Natural killer cell treated with Interleukin-12 subunit alpha and Interleukin-12 subunit beta and Interleukin-15 and Interleukin-18, amount 100 ng/mL, for 72 hours (primary cell): ENCODE measurements around the gene PRMT3. TPM values are rescaled to one million over a fixed set of nuclear protein-coding genes. Genes with fewer than 3 reads are reported as not detected.
"Not testable (repeated sequence)": the region's sequence is repeated elsewhere in the genome, so short reads cannot be mapped to it uniquely, and the experiment has no call there.

ENCODE experiments used
- ATAC-seq, 2 donors: fragments of 150-1000 bp; cut with Tn5 transposase in 1 of 2; sonication (Bioruptor Pico), chemical (Tn5 transposase) in 1 of 2; 2 replicates each; pipeline ENCODE4 v1.10.0; 2021
- DNase-seq: peaks from one replicate; pipeline ENCODE4 v3.0.0; 2022; ENCODE audit warnings: low spot score
- H3K27ac Mint-ChIP-seq, 2 donors: 1 replicate in 1 of 2; 2 replicates in 1 of 2; pipeline ENCODE4 v1.8.0; 2022; ENCODE audit warnings: mixed read lengths in 2 of 2, mild to moderate bottlenecking in 1 of 2, moderate library complexity in 1 of 2
- H3K27me3 Mint-ChIP-seq, 2 donors: 1 replicate in 1 of 2; 2 replicates in 1 of 2; pipeline ENCODE4 v1.8.0; 2022; ENCODE audit warnings: mixed read lengths in 2 of 2
- H3K36me3 Mint-ChIP-seq: one replicate; pipeline ENCODE4 v1.8.0; 2022; ENCODE audit warnings: mixed read lengths
- H3K4me1 Mint-ChIP-seq, 2 donors: 1 replicate in 1 of 2; 2 replicates in 1 of 2; pipeline ENCODE4 v1.8.0; 2022; ENCODE audit warnings: low read depth in 2 of 2, mixed read lengths in 2 of 2, mild to moderate bottlenecking in 1 of 2
- H3K4me3 Mint-ChIP-seq: one replicate; pipeline ENCODE4 v1.8.0; 2022; ENCODE audit warnings: mixed read lengths
- H3K9me3 Mint-ChIP-seq: 2 replicates; pipeline ENCODE4 v1.8.0; 2022; ENCODE audit warnings: mixed read lengths
- total RNA-seq, 2 donors: library from RNA; stranded (reverse); gene quantifications; one replicate each; pipeline ENCODE4 v1.2.3, GENCODE V29; 2022

Gene PRMT3
- total RNA-seq, 2 donors from 2014 or later, result 19.3 to 42.8 TPM

DNA sequence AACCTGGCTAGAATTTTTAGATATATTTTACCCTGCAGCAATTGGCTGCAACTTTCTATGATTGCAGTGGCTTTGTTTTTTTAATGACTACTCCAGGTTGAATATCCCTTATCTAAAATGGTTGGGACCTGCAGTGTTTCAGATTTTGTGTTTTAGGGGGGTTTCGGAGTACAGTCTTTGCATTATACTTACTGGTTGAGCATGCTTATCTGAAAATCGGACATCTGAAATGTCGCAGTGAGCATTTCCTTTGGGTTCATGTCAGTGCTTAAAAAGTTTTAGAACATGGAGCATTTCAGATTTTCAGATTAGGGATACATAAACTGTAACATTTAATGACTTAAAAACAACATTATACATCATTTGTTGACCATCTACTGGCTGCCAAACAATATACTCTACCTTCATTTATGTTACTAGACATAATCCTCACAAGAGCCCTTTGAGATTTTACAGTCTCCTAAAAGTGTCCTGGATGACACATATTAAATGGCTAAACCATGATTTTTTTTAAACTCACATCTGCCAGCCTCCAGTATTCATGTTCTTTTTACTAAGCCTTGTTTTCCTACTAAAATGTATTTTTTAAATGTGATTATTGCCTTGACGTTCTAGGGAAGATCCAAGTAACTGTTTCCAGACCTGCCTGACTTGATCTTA is 66.3 kb downstream of the PRMT3 start:
- DNase-seq, result no peak
- peaks cover 6% of the 10 kb centered on the region for H3K36me3 Mint-ChIP-seq
- no peaks in the 10 kb centered on the region for H3K9me3 Mint-ChIP-seq
- ATAC-seq, result no peak
- no peak overlapping the region for H3K27ac Mint-ChIP-seq
- no peak overlapping the region for H3K4me3 Mint-ChIP-seq
- peaks cover 7 to 11% of the 10 kb centered on the region in 2 donors for H3K4me1 Mint-ChIP-seq
- H3K27me3 Mint-ChIP-seq, result no peaks in the 10 kb centered on the region

DNA sequence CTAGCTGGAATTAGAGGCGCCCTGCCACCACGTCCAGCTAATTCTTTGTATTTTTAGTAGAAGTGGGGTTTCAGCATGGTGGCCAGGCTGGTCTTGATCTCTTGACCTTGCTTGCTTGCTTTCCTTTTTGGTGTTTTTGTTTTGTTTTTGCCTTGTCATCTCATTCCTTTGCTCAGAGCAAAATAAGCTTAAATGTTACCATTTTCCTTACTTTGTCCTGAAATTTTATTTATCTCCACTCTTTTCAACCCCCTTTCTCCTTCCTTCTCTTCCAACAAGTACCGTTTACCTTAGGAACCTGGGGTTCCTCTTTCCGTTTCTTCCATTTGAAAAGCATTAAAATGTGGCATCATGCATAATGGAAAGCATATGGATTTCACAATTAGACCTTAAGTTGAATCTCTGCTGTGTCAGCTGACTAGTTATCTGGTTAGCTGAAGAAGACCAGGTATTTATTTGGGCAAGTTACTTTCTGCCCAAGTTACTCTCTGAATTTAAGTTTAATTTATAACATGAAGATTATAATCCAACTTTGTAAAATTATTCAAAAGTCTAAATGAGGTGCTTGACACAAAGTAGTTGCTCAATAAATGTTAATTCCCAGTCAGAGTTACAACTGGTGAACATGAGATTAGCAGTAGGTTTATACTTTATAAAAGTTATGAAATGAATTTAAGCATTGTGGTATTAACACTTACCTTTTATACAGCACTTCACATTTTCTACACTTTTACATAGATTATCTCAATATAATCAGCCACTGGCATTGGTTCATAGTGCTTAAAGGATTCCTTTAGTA is 69.7 kb downstream of the PRMT3 start:
- peaks cover 6% of the 10 kb centered on the region for H3K36me3 Mint-ChIP-seq
- H3K9me3 Mint-ChIP-seq, result no peaks in the 10 kb centered on the region
- H3K4me3 Mint-ChIP-seq, result no peak overlapping the region
- no peak for ATAC-seq
- no peaks in the 10 kb centered on the region for H3K27me3 Mint-ChIP-seq
- no peak overlapping the region for H3K27ac Mint-ChIP-seq
- H3K4me1 Mint-ChIP-seq, result no peaks in the 10 kb centered on the region
- DNase-seq, result no peak

GRCh38 chr11:20457934-20458680 is 70.6 kb downstream of the PRMT3 start:
- no peak overlapping the region for H3K4me3 Mint-ChIP-seq

GRCh38 chr11:20458905-20459632 is 71.6 kb downstream of the PRMT3 start:
- Mint-ChIP-seq H3K9me3 (no peaks in the 10 kb centered on the region), H3K36me3 (peaks cover 6% of the 10 kb centered on the region), H3K27me3 (no peaks in the 10 kb centered on the region), H3K4me3 (no peak overlapping the region), H3K27ac (no peak overlapping the region), H3K4me1 (no peaks in the 10 kb centered on the region)
- DNase-seq, result no peak
- ATAC-seq, result no peak

More at GRCh38 chr11:20457934-20458680, 70.6 kb downstream of the PRMT3 start:
- DNase-seq (no peak), ATAC-seq (no peak)
- H3K27me3 Mint-ChIP-seq, result no peaks in the 10 kb centered on the region
- no peaks in the 10 kb centered on the region for H3K4me1 Mint-ChIP-seq
- no peak overlapping the region for H3K27ac Mint-ChIP-seq
- no peaks in the 10 kb centered on the region for H3K9me3 Mint-ChIP-seq
- peaks cover 6% of the 10 kb centered on the region for H3K36me3 Mint-ChIP-seq

- H3K4me3 Mint-ChIP-seq, result no peak overlapping the region
- H3K36me3 Mint-ChIP-seq, result peaks cover 10% of the 10 kb centered on the region
- no peak for ATAC-seq
- DNase-seq, result no peak
- H3K4me1 Mint-ChIP-seq, result no peaks in the 10 kb centered on the region
- H3K27me3 Mint-ChIP-seq, result no peaks in the 10 kb centered on the region
- H3K9me3 Mint-ChIP-seq, result no peaks in the 10 kb centered on the region
- H3K27ac Mint-ChIP-seq, result no peak overlapping the region
Observed at GRCh38 chr11:20459865-20460264, 72.3 kb downstream of the PRMT3 start.

DNA sequence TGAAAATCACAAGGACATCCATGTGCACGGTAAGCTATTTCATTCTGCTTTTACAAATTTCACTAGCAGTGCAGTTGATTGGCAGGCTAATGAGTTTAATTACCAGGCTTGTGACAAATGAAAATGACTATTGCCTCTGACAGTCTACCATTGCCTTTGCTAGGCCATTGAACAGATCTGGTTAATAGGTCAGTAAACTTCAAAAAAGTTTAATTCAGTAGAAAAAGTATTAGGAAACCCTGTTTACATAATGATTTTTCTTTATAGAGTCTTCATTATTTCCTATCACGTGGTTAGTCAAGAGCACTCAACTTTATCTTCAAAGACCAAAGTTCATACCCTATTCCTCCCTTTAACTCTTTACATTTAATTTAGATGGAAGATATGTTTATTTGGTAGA is 77.0 kb downstream of the PRMT3 start:
- Mint-ChIP-seq H3K27me3 (no peaks in the 10 kb centered on the region), H3K27ac (no peak overlapping the region), H3K4me1 (no peaks in the 10 kb centered on the region), H3K4me3 (no peak overlapping the region), H3K36me3 (peaks cover 9% of the 10 kb centered on the region), H3K9me3 (no peaks in the 10 kb centered on the region)
- DNase-seq, result no peak
- ATAC-seq, result no peak

DNA sequence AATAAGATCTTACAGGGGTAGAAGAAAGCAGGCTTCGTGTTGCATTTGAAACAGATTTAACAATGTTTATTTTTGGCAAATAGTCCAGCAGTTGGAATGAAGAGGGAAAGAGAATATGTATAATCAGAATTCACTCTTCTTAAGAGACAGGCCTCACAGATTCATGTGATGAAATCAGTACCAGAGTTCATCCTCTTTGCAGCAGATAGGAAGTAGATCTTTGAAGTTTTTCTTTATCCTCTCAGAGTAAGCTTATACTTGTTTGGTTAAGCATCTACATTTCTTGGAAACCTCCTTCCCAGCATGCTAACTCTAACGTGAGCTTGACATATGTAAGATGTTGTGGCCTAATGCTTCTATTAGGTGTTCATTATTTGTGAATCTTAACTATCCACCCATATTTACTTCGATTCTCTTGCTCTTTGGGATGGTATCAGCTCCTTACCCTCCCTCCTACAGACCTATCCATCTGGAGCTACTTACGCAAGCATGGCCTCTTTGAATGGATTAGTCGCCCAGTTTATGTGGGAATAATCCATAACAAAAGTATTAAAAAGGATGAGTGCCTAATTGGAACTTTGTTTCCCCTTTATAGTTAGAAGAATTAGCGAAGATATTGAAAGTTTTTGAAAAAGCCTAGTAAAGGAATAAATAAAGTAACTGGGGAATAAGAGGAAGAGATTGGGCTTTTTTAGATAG is 80.1 kb downstream of the PRMT3 start:
- DNase-seq (no peak), ATAC-seq (no peak)
- Mint-ChIP-seq H3K9me3 (no peaks in the 10 kb centered on the region), H3K4me3 (no peak overlapping the region), H3K4me1 (peaks cover 0 to 3% of the 10 kb centered on the region in 2 donors), H3K36me3 (peaks cover 15% of the 10 kb centered on the region), H3K27ac (no peak overlapping the region), H3K27me3 (no peaks in the 10 kb centered on the region)

DNA sequence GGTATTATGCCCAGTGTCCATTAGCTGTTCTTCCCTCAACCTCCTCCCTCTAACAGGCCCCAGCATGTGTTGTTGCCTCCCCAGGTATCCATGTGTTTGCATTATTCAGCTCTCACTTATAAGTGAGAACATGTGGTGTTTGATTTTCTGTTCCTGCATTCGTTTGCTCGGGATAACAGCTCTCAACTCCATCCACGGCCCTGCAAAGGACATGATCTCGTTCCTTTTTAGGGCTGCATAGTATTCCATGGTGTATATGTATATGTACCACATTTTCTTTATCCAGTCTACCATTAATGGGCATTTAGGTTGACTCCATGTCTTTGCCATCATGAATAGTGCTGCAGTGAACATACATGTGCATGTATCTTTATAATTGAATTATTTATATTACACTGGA is 82.8 kb downstream of the PRMT3 start:
- Mint-ChIP-seq H3K27ac (no peak overlapping the region), H3K9me3 (no peaks in the 10 kb centered on the region), H3K4me3 (no peak overlapping the region), H3K36me3 (peaks cover 15% of the 10 kb centered on the region), H3K4me1 (peaks cover 0 to 7% of the 10 kb centered on the region in 2 donors), H3K27me3 (no peaks in the 10 kb centered on the region)
- ATAC-seq (no peak), DNase-seq (no peak)

- not testable (repeated sequence) for H3K27me3 Mint-ChIP-seq, H3K4me3 Mint-ChIP-seq, DNase-seq, H3K9me3 Mint-ChIP-seq, H3K27ac Mint-ChIP-seq, H3K4me1 Mint-ChIP-seq, ATAC-seq
- peaks cover 15% of the 10 kb centered on the region for H3K36me3 Mint-ChIP-seq
Observed at GRCh38 chr11:20471929-20472328, 84.4 kb downstream of the PRMT3 start.

DNA sequence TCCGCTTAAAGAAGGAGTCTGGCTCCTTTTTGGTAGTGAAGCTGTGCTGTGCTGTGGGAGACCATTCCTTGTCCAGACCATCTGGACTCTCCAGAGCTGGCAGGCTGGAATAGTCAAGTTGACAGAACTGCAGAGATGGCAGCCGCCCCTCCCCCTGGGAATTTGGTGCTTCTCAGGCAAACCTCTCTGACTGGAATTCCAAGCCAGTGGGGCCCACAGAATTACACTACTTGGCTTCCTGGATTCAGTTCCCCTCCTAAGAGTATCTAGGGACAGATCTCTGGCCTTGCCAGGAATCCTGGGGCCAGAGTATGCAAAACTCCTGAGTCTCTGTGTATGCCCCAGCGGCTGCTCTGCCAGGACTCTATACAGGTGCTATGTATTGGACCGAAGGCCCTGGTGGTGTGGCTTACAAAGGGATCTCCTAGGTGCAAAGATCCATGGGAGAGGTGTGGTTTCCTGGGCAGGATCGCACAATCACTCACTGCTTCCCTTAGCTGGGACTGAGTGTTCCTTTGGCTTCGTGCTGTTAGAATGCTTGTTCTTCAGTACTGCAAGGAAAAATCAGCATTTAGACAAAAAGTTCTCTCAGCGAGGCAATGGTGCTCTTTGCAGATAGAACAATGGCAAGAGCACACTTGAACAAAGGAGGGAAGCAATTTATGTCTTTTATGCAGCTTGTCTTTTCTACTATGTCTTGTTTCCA is 86.8 kb downstream of the PRMT3 start:
- ATAC-seq, result no peak
- no peak overlapping the region for H3K27ac Mint-ChIP-seq
- H3K4me1 Mint-ChIP-seq, result peaks cover 0 to 13% of the 10 kb centered on the region in 2 donors
- H3K9me3 Mint-ChIP-seq, result no peaks in the 10 kb centered on the region
- H3K36me3 Mint-ChIP-seq, result peaks cover 10% of the 10 kb centered on the region
- DNase-seq, result no peak
- H3K27me3 Mint-ChIP-seq, result no peaks in the 10 kb centered on the region
- no peak overlapping the region for H3K4me3 Mint-ChIP-seq

- Mint-ChIP-seq H3K27me3 (no peaks in the 10 kb centered on the region), H3K9me3 (no peaks in the 10 kb centered on the region), H3K36me3 (peaks cover 10% of the 10 kb centered on the region), H3K4me1 (peaks cover 0 to 13% of the 10 kb centered on the region in 2 donors), H3K27ac (no peak overlapping the region), H3K4me3 (no peak overlapping the region)
- DNase-seq (no peak), ATAC-seq (no peak)
Observed at GRCh38 chr11:20474882-20475517, 87.5 kb downstream of the PRMT3 start.

DNA sequence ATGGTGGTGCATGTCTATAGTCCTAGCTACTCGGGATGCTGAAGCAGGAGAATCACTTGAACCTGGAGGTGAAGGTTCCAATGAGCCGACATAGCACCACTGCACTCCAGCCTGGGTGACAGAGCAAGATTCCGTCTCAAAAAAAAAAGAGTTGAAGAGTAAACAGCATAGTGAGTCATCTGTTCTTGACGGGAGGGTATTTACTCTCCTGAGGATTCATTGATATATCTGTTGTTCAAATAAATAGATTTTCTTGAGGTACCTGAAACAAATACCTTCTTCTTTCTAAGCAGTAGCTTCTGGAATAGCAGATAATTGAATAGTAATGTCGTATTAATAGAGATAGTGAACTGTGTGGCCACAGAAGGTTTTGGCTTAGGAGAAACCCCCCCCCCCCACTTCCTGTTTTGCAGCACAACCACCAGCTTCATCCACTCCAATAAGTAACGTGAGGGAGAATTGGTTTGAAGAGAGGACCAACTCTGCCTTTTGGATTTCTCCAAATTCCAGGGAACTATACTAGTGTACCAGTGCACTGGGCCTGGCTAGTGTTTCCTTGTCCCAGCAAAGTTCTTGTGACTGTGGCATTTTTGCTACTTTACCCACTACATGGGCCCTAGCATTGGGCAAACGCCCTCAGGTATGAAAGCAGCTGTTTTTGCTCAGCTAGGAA is 90.0 kb downstream of the PRMT3 start:
- DNase-seq, result no peak
- ATAC-seq, result no peak
- no peak overlapping the region for H3K4me3 Mint-ChIP-seq
- H3K4me1 Mint-ChIP-seq, result peaks cover 5 to 14% of the 10 kb centered on the region in 2 donors
- no peaks in the 10 kb centered on the region for H3K9me3 Mint-ChIP-seq
- H3K27me3 Mint-ChIP-seq, result no peaks in the 10 kb centered on the region
- peaks cover 10% of the 10 kb centered on the region for H3K36me3 Mint-ChIP-seq
- H3K27ac Mint-ChIP-seq, result peak overlapping the region in 1 of 2 donors; percentile 30
